ENCODE measurements around the gene TMEM248.
"Not testable (repeated sequence)": the region's sequence is repeated elsewhere in the genome, so short reads cannot be mapped to it uniquely, and the experiment has no call there.

TMEM248 gene

DNA sequence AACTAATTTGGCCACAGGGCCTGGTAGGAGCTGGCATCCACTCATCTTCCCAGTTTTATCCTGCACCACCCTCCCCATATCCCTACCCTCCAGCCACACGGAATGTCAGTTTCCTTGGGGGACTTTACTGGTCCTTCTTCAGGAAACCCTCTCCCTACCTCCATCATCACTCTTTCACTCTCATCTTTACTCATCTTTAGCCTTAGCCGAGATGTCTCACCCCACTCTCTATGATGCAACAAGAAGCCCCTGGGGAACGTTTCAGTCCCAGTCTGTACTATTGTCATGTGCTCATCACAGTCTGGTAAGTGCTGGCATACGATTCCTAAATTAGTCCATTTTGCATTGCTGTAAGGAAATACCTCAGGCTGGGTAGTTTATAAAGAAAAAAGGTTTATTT lies 34.9 kb upstream of the TMEM248 start:
- no peak overlapping the region for H3K4ac ChIP-seq (ENCODE audit: low read length)
- H3K79me1 ChIP-seq (ENCODE audit: low read depth, low read length): no peaks in the 10 kb centered on the region
- no peak overlapping the region for H2BK120ac ChIP-seq (ENCODE audit: low read depth, low read length)
- DNase-seq (ENCODE audit: low spot score): no peak
- no peak overlapping the region for H3K23ac ChIP-seq (ENCODE audit: low read depth, low read length, poor library complexity)
- H4K91ac ChIP-seq (ENCODE audit: low read depth, low read length, poor library complexity): no peak overlapping the region
- no peak overlapping the region for H4K8ac ChIP-seq (ENCODE audit: low read depth, low read length)
- peaks cover 1 to 19% of the 10 kb centered on the region in 2 donors for H3K36me3 ChIP-seq (replicated peaks in 1 of 2; ENCODE audit: control insufficient read depth in 2 of 2, insufficient read depth in 2 of 2, low read length in 2 of 2)
- no peak overlapping the region for H2BK15ac ChIP-seq (ENCODE audit: low read length)
- no peak overlapping the region for H2BK5ac ChIP-seq (ENCODE audit: low read length)
- no peaks in the 10 kb centered on the region for H3K4me1 ChIP-seq (ENCODE audit: control insufficient read depth in 2 of 2, insufficient read depth in 1 of 2, low read depth in 1 of 2, low read length in 2 of 2)
- no peak overlapping the region for H3K9ac ChIP-seq (ENCODE audit: low read depth, low read length, poor library complexity)
- no peak overlapping the region for H3K4me2 ChIP-seq (ENCODE audit: insufficient read depth, low read length, poor library complexity, severe bottlenecking)
- H2BK12ac ChIP-seq (ENCODE audit: low read length): no peak overlapping the region
- no peak overlapping the region for H3K4me3 ChIP-seq (ENCODE audit: low read length in 2 of 2)
- no CpG with 5 or more reads among the region's 4 CpGs for WGBS, 2 donors (ENCODE audit: extremely low coverage in 2 of 2, insufficient read length in 2 of 2, insufficient replicate concordance in 1 of 2)
- no peak overlapping the region for H2AFZ ChIP-seq (ENCODE audit: low read length)
- no peaks in the 10 kb centered on the region for H3K9me3 ChIP-seq (replicated peaks in 1 of 2; ENCODE audit: control insufficient read depth in 2 of 2, insufficient read depth in 1 of 2, low read depth in 1 of 2, low read length in 2 of 2)
- no peak overlapping the region for H3K27ac ChIP-seq (replicated peaks; ENCODE audit: low read length)
- no peak overlapping the region for H2AK5ac ChIP-seq (ENCODE audit: low read depth, low read length)
- H3K18ac ChIP-seq (ENCODE audit: low read length): no peak overlapping the region
- H3K14ac ChIP-seq (ENCODE audit: low read length): no peak overlapping the region
- no peaks in the 10 kb centered on the region for H3K27me3 ChIP-seq (ENCODE audit: control insufficient read depth in 3 of 3, insufficient read depth in 3 of 3, low read depth in 1 of 3, low read length in 3 of 3)

- H2BK12ac ChIP-seq (ENCODE audit: low read length); H2BK5ac ChIP-seq (ENCODE audit: low read length); H3K9ac ChIP-seq (ENCODE audit: low read depth, low read length, poor library complexity); H2BK120ac ChIP-seq (ENCODE audit: low read depth, low read length); H3K27me3 ChIP-seq (ENCODE audit: control insufficient read depth in 3 of 3, insufficient read depth in 3 of 3, low read depth in 1 of 3, low read length in 3 of 3); H2AK5ac ChIP-seq (ENCODE audit: low read depth, low read length); H3K14ac ChIP-seq (ENCODE audit: low read length); H2BK15ac ChIP-seq (ENCODE audit: low read length); H3K9me3 ChIP-seq (replicated peaks in 1 of 2; ENCODE audit: control insufficient read depth in 2 of 2, insufficient read depth in 1 of 2, low read depth in 1 of 2, low read length in 2 of 2); H3K23ac ChIP-seq (ENCODE audit: low read depth, low read length, poor library complexity); H4K8ac ChIP-seq (ENCODE audit: low read depth, low read length); H3K4me3 ChIP-seq (ENCODE audit: low read length in 2 of 2); H3K4me2 ChIP-seq (ENCODE audit: insufficient read depth, low read length, poor library complexity, severe bottlenecking); H3K27ac ChIP-seq (replicated peaks; ENCODE audit: low read length); H3K4me1 ChIP-seq (ENCODE audit: control insufficient read depth in 2 of 2, insufficient read depth in 1 of 2, low read depth in 1 of 2, low read length in 2 of 2); H2AFZ ChIP-seq (ENCODE audit: low read length); H3K79me1 ChIP-seq (ENCODE audit: low read depth, low read length); H3K18ac ChIP-seq (ENCODE audit: low read length); H4K91ac ChIP-seq (ENCODE audit: low read depth, low read length, poor library complexity); DNase-seq (ENCODE audit: low spot score); H3K4ac ChIP-seq (ENCODE audit: low read length): not testable (repeated sequence)
- no CpG with 5 or more reads among the region's 3 CpGs for WGBS, 2 donors (ENCODE audit: extremely low coverage in 2 of 2, insufficient read length in 2 of 2, insufficient replicate concordance in 1 of 2)
- peaks cover 1 to 23% of the 10 kb centered on the region in 2 donors for H3K36me3 ChIP-seq (replicated peaks in 1 of 2; ENCODE audit: control insufficient read depth in 2 of 2, insufficient read depth in 2 of 2, low read length in 2 of 2)
These were observed 32.8 kb upstream of the TMEM248 start for GRCh38 chr7:66888223-66888622.

GRCh38 chr7:66894463-66895080 lies 26.5 kb upstream of the TMEM248 start:
- no peak overlapping the region for H2BK5ac ChIP-seq (ENCODE audit: low read length)
- H3K27ac ChIP-seq (replicated peaks; ENCODE audit: low read length): no peak overlapping the region
- H2BK120ac ChIP-seq (ENCODE audit: low read depth, low read length): no peak overlapping the region
- no peaks in the 10 kb centered on the region for H3K79me1 ChIP-seq (ENCODE audit: low read depth, low read length)
- DNase-seq (ENCODE audit: low spot score): peak; percentile 14
- H3K27me3 ChIP-seq (ENCODE audit: control insufficient read depth in 3 of 3, insufficient read depth in 3 of 3, low read depth in 1 of 3, low read length in 3 of 3): no peaks in the 10 kb centered on the region
- no peak overlapping the region for H3K18ac ChIP-seq (ENCODE audit: low read length)
- H2BK12ac ChIP-seq (ENCODE audit: low read length): no peak overlapping the region
- H4K8ac ChIP-seq (ENCODE audit: low read depth, low read length): no peak overlapping the region
- no peak overlapping the region for H4K91ac ChIP-seq (ENCODE audit: low read depth, low read length, poor library complexity)
- H3K4ac ChIP-seq (ENCODE audit: low read length): no peak overlapping the region
- no peak overlapping the region for H3K4me3 ChIP-seq (ENCODE audit: low read length in 2 of 2)
- no peaks in the 10 kb centered on the region for H3K4me1 ChIP-seq (ENCODE audit: control insufficient read depth in 2 of 2, insufficient read depth in 1 of 2, low read depth in 1 of 2, low read length in 2 of 2)
- H2AFZ ChIP-seq (ENCODE audit: low read length): no peak overlapping the region
- WGBS, 2 donors (ENCODE audit: extremely low coverage in 2 of 2, insufficient read length in 2 of 2, insufficient replicate concordance in 1 of 2): no CpG with 5 or more reads among the region's 5 CpGs
- H3K4me2 ChIP-seq (ENCODE audit: insufficient read depth, low read length, poor library complexity, severe bottlenecking): no peak overlapping the region
- H3K9me3 ChIP-seq (replicated peaks in 1 of 2; ENCODE audit: control insufficient read depth in 2 of 2, insufficient read depth in 1 of 2, low read depth in 1 of 2, low read length in 2 of 2): no peaks in the 10 kb centered on the region
- no peak overlapping the region for H3K14ac ChIP-seq (ENCODE audit: low read length)
- H3K36me3 ChIP-seq (replicated peaks in 1 of 2; ENCODE audit: control insufficient read depth in 2 of 2, insufficient read depth in 2 of 2, low read length in 2 of 2): peaks cover 5 to 27% of the 10 kb centered on the region in 2 donors
- H2AK5ac ChIP-seq (ENCODE audit: low read depth, low read length): no peak overlapping the region
- no peak overlapping the region for H3K23ac ChIP-seq (ENCODE audit: low read depth, low read length, poor library complexity)
- H3K9ac ChIP-seq (ENCODE audit: low read depth, low read length, poor library complexity): no peak overlapping the region
- H2BK15ac ChIP-seq (ENCODE audit: low read length): no peak overlapping the region

DNA sequence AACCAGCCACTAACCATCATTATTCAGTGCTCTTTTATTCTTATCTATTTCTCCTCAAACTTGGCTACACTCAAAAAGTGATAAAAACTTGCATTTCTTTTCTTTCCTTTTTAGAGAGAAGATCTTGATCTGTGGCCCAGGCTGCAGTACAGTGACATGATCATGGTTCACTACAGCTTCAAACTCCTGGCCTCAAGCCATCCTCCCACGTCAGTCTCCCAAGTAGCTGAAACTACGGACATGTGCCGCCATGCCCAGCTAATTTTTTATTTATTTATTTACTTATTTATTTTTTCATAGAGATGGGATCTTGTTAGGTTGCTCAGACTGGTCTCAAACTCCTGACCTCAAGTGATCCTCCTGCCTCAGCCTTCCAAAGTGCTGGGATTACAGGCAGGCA lies 24.6 kb upstream of the TMEM248 start:
- peaks cover 7 to 35% of the 10 kb centered on the region in 2 donors for H3K36me3 ChIP-seq (replicated peaks in 1 of 2; ENCODE audit: control insufficient read depth in 2 of 2, insufficient read depth in 2 of 2, low read length in 2 of 2)
- H4K8ac ChIP-seq (ENCODE audit: low read depth, low read length): no peak overlapping the region
- H3K14ac ChIP-seq (ENCODE audit: low read length): no peak overlapping the region
- H2BK15ac ChIP-seq (ENCODE audit: low read length): no peak overlapping the region
- no peak for DNase-seq (ENCODE audit: low spot score)
- no peak overlapping the region for H2BK120ac ChIP-seq (ENCODE audit: low read depth, low read length)
- no peaks in the 10 kb centered on the region for H3K79me1 ChIP-seq (ENCODE audit: low read depth, low read length)
- H3K27ac ChIP-seq (replicated peaks; ENCODE audit: low read length): no peak overlapping the region
- no peak overlapping the region for H2AFZ ChIP-seq (ENCODE audit: low read length)
- no peak overlapping the region for H3K4ac ChIP-seq (ENCODE audit: low read length)
- H3K4me3 ChIP-seq (ENCODE audit: low read length in 2 of 2): no peak overlapping the region
- H2BK12ac ChIP-seq (ENCODE audit: low read length): no peak overlapping the region
- H2AK5ac ChIP-seq (ENCODE audit: low read depth, low read length): no peak overlapping the region
- H3K4me2 ChIP-seq (ENCODE audit: insufficient read depth, low read length, poor library complexity, severe bottlenecking): no peak overlapping the region
- no peaks in the 10 kb centered on the region for H3K27me3 ChIP-seq (ENCODE audit: control insufficient read depth in 3 of 3, insufficient read depth in 3 of 3, low read depth in 1 of 3, low read length in 3 of 3)
- H3K4me1 ChIP-seq (ENCODE audit: control insufficient read depth in 2 of 2, insufficient read depth in 1 of 2, low read depth in 1 of 2, low read length in 2 of 2): no peaks in the 10 kb centered on the region
- no peaks in the 10 kb centered on the region for H3K9me3 ChIP-seq (replicated peaks in 1 of 2; ENCODE audit: control insufficient read depth in 2 of 2, insufficient read depth in 1 of 2, low read depth in 1 of 2, low read length in 2 of 2)
- no peak overlapping the region for H4K91ac ChIP-seq (ENCODE audit: low read depth, low read length, poor library complexity)
- no CpG with 5 or more reads among the region's 3 CpGs for WGBS, 2 donors (ENCODE audit: extremely low coverage in 2 of 2, insufficient read length in 2 of 2, insufficient replicate concordance in 1 of 2)
- no peak overlapping the region for H3K23ac ChIP-seq (ENCODE audit: low read depth, low read length, poor library complexity)
- H3K18ac ChIP-seq (ENCODE audit: low read length): no peak overlapping the region
- no peak overlapping the region for H2BK5ac ChIP-seq (ENCODE audit: low read length)
- H3K9ac ChIP-seq (ENCODE audit: low read depth, low read length, poor library complexity): no peak overlapping the region

Measured in neuronal stem cell (in vitro differentiated cells).